Loucy (cell line): ENCODE measurements around the gene CYTIP.

ENCODE experiments used
- EZH2phosphoT487 ChIP-seq: fragments of 200-600 bp; IDR thresholded peaks from 2 replicates; pipeline ENCODE4 v1.6.1; 2018; ENCODE audit warnings: antibody characterized with exemption, mild to moderate bottlenecking, moderate library complexity, borderline replicate concordance
- TF ChIP-seq, protein P1 (sequence below): fragments of 200-600 bp; sonication (generic); conservative IDR thresholded peaks from 2 replicates; pipeline ENCODE4 v1.5.1; 2014; ENCODE audit warnings: mild to moderate bottlenecking, antibody characterized with exemption, low read length

DNA sequence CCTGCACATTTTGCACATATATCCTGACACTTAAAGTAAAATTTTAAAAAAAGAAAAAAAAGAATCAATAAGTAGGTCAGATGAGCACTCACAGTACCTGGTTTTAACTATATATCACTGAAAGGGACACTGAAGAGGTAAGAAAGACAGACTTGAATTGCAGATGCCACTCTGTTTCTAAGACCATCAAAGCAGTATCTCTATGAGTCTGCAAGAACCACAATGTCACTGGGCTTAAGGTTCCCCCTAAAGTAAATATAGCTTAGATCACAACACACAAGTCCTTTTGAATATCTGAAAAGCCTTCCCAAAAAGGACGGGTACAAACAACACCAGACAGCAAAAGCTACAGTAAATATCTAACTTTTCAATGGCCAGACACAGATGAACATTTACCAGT lies 57.6 kb downstream of the CYTIP start:
- TF ChIP-seq, protein P1, sequence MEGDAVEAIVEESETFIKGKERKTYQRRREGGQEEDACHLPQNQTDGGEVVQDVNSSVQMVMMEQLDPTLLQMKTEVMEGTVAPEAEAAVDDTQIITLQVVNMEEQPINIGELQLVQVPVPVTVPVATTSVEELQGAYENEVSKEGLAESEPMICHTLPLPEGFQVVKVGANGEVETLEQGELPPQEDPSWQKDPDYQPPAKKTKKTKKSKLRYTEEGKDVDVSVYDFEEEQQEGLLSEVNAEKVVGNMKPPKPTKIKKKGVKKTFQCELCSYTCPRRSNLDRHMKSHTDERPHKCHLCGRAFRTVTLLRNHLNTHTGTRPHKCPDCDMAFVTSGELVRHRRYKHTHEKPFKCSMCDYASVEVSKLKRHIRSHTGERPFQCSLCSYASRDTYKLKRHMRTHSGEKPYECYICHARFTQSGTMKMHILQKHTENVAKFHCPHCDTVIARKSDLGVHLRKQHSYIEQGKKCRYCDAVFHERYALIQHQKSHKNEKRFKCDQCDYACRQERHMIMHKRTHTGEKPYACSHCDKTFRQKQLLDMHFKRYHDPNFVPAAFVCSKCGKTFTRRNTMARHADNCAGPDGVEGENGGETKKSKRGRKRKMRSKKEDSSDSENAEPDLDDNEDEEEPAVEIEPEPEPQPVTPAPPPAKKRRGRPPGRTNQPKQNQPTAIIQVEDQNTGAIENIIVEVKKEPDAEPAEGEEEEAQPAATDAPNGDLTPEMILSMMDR: no peak
- TF ChIP-seq EZH2phosphoT487: no peak
